Kasumi-1 (cell line): ENCODE measurements around the gene RFX1.
"Not testable (repeated sequence)": the region's sequence is repeated elsewhere in the genome, so short reads cannot be mapped to it uniquely, and the experiment has no call there.

ENCODE experiments used
- DNase-seq, 2 experiments: peaks; one replicate each; lab custom pipeline; 2025; lab: John Stamatoyannopoulos, UW

The RFX1 gene

DNA sequence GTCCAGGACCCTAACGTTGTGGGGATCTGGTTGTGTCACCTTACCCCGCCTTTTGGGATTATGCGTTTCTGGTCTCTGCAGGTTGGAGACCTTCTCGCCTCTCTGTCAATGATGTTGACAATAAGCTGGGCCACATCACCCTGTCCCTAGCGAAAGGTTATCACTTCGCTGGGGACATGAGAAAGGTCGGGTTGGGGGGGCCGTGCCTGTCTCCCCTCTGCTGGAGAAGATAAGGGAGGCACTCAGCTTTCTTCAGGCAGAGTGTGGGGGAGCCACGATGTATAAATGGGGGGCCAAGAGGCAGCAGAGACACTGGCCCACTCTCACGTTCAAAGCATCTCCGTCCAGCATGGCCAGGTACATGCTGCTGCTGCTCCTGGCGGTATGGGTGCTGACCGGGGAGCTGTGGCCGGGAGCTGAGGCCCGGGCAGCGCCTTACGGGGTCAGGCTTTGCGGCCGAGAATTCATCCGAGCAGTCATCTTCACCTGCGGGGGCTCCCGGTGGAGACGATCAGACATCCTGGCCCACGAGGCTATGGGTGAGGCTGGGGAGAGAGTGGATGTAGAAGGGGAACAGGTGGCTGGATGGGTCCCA is 21.8 kb upstream of the RFX1 start, which contains the start of gene RLN3:
Gene RLN3, plus strand, starts transcription at position 293 of the 595 bp plus-strand sequence. Its CDS starts 57 bp downstream, at position 350.
- no peak for DNase-seq

DNA sequence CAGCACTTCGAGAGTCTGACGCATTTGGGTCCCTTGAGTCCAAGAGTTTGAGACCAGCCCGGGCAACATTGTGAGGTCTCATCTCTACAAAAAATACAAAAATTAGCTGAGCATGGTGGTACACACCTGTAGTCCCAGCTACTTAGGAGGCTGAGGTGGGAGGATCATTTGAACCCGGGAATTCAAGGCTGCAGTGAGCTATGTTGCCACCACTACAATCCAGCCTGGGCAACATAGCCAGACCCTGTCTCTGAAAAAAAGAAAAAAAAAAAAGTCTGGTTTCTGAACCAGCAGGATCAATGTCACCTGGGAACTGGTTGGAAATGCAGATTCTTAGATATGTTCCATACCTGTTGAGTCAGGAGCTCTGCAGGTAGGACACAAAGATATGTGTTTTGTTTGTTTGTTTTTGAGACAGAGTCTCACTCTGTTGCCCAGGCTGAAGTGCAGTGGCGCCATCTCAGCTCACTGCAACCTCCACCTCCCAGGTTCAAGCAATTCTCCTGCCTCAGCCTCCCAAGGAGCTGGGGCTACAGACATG is 20.6 kb upstream of the RFX1 start:
- not testable (repeated sequence) for DNase-seq

DNA sequence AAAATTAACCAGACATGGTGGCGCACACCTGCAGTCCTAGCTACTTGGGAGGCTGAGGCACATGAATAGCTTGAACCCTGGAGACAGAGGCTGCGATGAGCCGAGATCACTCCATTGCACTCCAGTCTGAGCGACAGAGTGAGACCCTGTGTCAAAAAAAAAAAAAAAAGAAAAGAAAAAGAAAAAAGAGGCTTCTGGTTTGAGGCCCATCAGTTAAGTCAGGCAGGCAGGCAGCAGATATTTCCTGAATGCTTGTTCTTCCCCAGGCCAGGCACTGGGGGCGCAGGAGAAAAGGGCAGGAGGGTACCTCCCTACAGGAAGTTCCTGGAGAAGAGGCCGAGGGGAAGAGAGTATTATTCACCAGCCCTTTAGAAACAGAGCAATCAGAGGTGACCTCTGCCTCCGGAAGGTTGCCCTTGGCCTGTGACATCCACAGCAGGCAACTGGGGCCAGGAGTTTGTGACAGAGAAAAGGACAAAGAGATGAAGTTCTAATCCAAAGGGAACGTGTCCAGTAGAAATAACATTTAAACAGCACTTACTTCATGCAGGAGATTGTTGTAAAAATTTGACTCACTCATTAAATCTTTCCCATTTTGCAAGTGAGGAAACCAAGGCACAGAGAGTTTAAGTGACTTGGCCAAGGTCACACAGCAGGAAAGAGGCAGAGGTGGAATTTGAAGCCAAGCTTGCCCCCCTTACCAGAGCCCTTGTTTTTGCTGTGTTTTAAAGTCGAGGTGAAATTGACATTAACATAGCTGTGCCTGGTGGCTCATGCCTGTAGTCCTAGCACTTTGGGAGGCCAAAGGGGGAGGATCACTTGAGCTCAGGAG is 17.5 kb upstream of the RFX1 start:
- peak; percentile 86 to 89 for DNase-seq

DNA sequence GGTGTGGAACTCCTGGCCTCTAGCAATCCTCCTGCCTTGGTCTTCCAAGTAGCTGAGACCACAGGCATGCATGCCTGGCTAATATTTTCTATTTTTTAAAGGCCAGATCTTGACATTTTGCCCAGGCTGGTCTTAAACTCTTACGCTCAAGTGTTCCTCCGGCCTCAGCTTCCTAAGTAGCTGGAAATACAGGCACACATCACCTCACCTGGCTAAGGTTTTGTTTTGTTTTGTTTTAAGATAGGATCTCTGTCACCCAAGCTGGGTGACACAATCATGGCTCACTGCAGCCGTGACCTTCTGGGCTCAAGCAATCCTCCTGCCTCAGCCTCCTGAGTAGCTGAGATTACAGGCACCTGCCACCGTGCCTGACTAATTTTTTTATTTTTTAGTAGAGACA is 16.3 kb upstream of the RFX1 start:
- DNase-seq = no peak

DNA sequence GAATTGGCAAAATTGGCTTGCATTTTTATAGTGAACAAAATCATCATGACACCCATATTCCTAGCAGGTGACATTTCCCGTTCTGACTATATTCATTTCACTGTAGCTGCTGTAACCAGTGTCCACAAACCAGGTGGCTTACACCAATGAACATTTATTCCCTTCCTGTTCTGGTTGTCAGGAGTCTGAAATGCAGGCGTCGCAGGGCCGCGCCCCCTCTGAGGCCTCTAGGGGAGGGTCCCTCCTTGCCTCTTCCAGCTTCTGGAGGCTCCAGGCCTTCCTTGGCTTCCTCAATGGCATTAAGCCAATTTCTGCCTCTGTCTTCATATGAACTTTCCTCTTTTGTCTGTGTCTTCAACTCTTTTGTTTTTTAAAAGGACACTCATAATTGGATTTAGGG is 15.4 kb upstream of the RFX1 start:
- peak; percentile 34 to 37 for DNase-seq

DNA sequence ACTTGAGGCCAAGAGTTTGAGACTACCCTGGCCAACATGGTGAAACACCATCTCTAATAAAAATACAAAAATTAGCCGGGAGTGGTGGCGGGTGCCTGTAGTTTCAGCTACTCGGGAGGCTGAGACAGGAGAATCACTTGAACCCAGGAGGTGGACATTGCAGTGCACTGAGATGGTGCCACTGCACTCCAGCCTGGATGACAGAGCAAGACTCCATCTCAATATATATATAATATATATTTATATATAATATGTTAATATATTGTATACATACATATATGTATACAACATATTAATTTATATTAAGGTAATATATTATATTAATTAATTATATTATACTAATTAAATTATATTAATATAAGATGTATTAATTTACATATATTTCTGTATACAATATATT is 13.6 kb upstream of the RFX1 start:
- DNase-seq = not testable (repeated sequence)

DNA sequence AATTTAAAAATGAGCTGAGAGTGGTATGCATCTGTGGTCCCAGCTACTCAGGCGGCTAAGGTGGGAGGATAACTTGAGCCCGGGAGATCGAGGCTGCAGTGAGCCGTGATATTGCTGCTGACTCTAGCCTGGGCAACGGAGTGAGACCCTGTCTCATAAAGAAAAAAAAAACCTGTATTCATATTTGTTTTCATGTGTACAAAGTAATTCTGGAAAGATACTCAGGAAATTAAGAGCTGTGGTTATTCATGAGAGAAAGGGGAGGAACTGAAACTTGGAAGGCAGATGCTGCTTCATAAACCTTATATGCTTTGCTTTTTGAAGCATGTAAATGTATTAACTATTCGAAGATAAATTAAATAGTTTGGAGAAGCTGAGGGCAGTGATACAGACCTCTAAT is 13.0 kb upstream of the RFX1 start:
- no peak for DNase-seq

DNA sequence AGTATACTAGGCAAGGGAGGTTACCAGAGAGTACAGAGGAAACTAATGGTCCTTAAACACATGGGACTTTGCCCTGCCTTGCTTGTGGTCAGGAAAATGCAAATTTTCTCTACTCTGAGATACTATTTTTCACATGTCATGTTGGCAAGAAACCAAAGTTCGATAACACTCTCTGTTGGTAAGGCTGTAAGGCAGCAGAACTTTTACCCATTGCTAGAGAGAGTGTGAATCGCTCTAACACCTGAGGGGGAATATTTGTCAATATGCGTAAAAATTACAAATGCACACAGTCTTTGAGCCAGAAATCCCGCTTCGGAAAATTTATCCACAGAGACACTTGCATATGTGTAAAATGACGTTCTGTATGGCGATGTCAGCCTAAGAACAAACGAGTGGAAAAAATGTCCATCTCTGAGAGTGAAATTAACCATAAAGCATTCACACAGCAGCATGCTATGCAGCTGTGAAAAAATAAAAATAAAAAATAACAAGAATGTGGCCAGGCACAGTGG is 9.5 kb upstream of the RFX1 start:
- DNase-seq = no peak

DNA sequence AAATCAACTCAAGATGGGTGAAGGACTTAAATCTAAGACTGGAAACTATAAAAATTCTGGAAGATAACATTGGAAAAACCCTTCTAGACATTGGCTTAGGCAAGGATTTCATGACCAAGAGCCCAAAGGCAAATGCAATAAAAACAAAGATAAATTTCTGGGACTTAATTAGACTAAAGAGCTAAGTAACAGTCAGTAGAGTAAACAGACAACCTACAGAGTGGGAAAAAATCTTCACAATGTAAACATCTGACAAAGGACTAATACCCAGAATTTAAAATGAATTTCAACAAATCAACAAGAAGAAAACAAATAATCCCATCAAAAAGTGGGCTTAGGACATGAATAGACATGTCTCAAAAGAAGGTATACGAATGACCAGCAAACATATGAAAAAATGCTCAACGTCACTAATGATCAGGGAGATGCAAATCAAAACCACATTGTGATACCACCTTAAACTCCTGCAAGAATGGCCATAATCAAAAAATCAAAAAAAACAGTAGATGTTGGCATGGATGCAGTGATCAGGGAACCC is 6.3 kb upstream of the RFX1 start:
- DNase-seq = no peak

DNA sequence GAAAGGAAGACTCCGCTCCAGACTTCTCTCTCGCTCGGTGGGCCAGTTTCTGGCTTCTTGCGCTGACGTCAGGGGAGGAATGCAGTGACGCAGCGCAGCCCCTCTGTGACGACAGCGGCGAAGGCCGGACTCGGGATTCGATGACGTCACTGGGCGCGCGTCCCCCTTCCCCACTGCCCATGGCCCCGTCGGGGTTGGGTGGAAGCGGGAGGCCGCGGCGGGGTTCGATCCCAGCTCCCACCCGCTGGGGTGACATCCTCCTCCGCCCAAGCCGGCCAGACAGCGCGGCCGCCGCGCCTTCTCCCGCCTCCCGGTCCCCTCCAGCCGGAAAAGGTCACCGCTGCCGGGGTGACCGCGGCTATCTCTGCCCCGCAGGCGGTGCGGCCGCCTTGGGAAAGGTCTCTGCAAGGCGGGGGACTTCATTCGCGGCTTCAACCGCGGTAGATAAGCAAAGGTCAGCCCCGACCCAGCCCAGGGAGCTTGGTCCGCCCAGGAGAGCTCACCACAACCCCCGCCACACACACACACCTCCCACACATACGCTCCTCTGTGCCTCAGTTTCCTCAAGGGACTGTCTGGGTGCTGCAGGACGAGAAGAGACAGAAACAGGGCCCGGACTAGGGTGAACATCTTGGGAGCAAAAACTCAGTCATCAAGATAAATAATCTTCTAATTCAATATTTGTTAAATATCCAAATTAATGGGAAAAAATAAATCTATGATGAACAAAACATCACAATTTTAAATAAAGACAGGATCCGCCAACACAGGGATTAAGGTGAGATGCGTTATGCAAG is 844 bp upstream of the RFX1 start:
- DNase-seq = no peak

DNA sequence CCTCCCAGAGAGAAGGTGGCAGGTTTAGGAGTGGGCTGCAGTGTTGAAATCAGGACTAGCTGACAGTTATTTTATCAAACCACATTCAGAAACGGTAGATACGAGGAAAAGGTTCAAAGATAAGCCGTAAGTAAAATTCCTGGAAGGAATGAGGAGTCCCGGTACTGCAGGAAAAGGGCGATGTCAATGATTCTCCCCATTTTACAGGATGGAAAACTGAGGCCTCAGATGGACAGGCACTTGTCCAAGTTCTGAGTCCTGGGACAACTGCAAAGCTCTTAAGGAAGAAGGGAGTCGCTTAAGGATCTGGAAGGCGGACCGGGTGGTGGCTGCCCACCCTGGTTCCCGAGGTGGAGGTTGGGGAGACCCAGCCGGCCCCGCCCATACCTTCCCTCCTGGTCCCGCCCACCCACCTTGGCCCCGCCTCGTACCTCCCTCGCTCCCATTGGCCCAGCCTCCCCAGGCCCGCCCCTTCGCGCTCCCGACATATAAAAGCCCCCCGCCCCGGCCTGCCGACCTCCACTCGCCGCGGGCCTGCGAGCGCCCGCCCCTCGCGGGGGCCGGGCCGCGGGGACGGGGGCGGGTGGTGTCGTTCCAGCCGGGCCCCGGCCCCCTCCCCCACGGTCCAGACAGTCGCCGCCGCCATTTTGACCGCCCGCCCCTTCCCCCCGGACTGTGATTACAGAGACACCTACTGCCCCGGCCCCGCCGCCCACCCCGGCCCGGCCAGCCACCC is 603 bp downstream of the RFX1 start:
- DNase-seq = peak; percentile 69 to 74

DNA sequence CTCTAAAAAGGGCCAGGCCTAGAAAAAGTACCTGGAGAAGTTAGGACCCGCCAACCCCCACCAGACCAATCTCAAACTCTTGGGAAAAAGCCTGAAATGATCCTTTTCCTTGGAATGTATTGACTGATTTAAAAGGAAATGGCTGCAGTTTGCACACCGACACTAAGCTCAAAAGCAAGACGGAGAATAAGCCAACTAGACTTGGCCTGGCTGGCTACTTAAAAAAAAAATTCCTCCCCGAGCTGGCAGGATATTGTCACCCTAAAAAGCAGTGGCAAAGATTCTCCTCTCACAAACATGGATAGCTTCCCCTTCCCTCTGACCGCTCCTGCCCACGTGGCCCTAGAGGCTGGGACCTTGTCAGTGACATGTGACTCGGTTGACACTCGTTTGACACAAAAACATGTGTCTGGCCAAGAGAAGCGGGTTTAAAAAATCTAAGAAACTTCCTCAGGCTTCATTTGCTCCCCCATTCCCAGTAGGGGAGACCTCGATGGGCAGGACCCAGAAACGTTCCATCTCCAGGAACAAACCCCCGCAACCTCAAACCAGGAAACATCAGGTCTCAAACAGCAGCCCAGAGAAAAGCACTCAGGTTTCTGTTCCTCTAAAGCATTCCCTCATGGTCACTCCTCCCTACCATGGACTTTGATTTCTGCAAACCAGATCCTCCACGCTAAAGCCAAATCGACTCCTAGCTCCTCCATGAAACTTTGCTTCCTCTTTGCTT is 1.3 kb downstream of the RFX1 start:
- peak; percentile 70 to 81 for DNase-seq

DNA sequence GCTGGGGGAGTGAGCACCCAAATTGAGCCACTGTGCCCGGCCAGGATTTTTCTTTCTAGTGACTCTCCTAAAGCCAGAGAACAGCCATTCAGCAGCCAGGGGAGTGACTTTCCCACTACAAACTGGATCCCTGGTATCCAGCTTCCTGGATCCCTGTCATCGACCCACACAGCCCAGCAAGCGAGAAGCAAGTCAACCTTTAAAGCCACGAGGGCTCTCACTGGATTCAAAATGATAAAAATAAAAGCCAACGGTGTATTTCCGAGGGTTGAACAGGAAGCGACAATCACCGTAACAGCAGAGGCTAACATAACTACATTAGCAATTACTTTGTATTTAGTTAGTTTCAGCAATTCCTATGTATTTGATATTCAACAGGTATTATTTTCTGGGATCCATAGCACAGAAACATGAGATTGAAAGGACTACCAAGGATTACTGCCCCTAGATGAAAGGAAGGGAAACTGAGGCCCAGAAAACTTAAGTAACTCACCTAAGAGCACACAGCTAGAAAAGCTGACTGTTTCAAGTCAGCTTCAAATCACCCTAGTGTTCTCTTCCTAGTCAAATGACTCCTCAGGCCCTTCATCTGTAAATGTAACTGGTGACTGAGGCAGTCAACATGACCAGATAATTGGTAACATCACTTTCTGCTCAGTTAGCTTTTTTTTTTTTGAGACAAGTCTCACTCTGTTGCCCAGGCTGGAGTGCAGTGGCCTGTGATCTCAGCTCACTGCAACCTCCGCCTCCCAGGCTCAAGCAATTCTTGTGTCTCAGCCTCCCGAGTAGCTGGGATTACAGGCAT is 2.7 kb downstream of the RFX1 start:
- DNase-seq = no peak

DNA sequence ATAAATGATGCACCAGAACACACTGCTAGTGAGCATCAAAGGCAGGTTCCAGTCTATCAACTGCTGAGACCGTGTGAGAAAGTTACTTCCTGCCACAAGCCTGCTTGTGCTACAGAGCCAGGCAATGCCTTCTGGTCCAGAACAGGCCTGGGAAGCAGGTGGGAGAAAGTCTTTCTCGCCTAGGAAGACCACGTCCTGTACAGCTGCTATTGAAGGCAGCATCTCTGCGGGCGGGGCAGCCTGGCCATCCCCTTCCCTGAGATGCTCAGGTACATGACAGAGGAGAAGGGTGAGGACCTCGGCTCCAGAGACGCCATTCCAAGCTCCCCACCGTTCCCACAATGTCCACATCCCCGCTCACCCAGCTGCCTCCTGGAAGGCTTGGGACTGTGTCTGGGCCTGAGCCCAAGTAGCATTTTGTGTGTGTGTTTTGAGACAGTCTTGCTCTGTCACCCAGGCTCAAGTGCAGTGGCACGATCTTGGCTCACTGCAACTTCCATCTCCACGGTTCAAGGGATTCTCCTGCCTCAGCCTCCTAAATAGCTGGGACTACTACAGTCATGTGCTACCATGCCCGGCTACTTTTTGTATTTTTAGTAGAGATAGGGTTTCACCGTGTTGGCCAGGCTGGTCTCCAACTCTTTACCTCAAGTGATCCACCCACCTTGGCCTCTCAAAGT is 3.4 kb downstream of the RFX1 start:
- peak; percentile 15 to 17 for DNase-seq

DNA sequence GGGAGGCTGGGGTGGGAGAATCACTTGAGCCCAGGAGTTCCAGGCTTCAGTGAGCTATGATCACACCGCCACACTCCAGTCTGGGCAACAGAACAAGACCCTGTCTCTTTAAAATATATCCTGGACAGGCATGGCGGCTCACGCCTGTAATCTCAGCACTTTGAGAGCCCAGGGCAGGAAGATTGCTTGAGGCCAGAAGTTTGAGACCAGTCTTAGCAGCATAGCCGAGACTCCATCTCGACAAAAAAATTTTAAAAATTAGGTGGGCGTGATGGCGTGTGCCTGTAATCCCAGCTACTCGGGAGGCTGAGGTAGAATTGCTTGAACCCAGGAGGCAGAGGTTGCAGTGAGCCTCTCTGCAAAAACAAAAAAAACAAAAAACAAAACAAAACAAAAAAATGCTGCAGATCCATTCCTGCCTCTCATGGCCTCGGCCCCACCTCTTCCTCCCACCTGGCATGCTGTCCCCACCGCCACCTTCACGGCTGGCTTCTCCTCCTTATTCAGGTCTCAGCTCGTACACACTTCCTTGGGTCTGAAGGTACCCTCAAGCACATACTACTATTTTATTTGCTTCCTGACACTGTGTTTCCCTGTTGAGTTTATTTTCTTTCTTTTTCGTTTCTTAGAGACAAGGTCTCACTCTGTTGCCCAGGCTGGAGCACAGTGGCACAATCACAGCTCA is 5.3 kb downstream of the RFX1 start:
- no peak for DNase-seq

DNA sequence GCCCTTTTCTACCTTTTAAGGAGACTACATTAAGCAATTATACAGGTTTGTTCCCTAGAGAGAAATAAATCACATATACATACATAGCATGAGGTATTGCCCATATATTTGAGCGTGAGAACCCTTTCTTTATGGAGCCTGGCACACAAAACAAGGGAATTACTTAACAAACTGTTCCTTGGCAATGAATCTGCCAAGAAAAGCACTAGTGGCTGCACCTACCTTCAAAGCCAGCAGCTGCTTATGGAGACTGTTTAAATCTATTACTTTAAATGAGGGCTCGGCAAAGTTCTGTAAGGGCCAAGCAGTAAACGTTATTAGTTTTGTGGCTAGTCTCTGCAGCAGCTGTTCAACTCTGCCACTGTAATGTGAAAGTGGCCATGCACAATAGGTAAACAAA is 7.0 kb downstream of the RFX1 start:
- no peak for DNase-seq

DNA sequence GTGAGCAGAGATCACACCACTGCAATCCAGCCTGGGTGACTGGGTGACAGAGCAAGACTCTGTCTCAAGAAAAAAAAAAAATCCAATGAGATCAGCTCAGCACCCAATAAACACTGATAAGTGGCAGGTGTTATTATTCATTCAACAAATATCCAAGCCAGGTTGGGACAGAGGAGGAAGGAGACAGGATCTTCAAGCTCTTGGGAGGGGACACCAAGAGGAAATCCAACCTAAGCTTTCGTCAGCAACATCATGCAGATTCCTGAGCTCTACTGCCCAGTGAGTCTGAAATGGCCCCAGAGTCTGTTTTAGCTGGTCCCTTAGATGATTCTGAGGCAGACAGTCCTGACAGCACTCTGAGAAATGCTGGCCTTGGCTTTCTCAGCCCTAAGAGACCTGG is 7.7 kb downstream of the RFX1 start:
- DNase-seq = no peak

DNA sequence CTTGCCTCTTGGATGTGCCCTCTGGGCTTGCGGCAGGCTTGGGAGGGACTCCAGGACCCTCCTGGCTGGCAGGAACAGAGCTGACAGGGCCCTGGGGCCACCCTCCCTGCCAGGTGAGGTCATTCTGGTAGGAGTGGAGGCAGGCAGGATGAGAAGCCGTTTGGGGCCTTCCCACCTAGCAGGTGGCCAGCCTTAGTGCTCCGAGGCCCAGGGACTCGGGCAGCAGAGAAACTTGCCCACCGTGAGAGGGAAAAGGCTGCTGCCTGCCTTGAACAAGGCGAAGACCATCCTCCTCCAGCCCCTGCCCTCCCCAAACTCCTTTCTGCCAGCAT is 8.5 kb downstream of the RFX1 start:
- no peak for DNase-seq
